Mesothelial cell of epicardium (in vitro differentiated cells): Measurements from ENCODE around the gene MAF. TPM values are rescaled to one million over a fixed set of nuclear protein-coding genes. Genes with fewer than 3 reads are reported as not detected.

Experiments
- DNase-seq, 2 experiments: peaks; one replicate each; pipeline ENCODE4 v3.0.0; 2021; ENCODE audit warnings: low spot score in 2 of 2; ENCODE audit not compliant: unreplicated experiment in 2 of 2
- H3K27ac Mint-ChIP-seq: 2 replicates; pipeline ENCODE4 v1.8.0; 2021; ENCODE audit warnings: mixed read lengths
- H3K27me3 Mint-ChIP-seq: 2 replicates; pipeline ENCODE4 v1.8.0; 2021; ENCODE audit warnings: low read depth, mixed read lengths
- H3K36me3 Mint-ChIP-seq: 2 replicates; pipeline ENCODE4 v1.8.0; 2021; ENCODE audit warnings: mixed read lengths
- H3K4me1 Mint-ChIP-seq: 2 replicates; pipeline ENCODE4 v1.8.0; 2021; ENCODE audit warnings: mixed read lengths
- H3K4me3 Mint-ChIP-seq: 2 replicates; pipeline ENCODE4 v1.8.0; 2021; ENCODE audit warnings: mild to moderate bottlenecking, moderate library complexity, mixed read lengths
- H3K9me3 Mint-ChIP-seq: 2 replicates; pipeline ENCODE4 v1.8.0; 2021; ENCODE audit warnings: mixed read lengths
- CTCF ChIP-seq: fragments of 200-600 bp; sonication (generic); IDR thresholded peaks from one replicate; pipeline ENCODE4 v1.5.0; 2021; ENCODE audit warnings: antibody characterized with exemption; ENCODE audit not compliant: unreplicated experiment
- total RNA-seq: library from RNA; stranded (reverse); gene quantifications from 3 replicates; pipeline ENCODE4 v1.2.1, GENCODE V29; 2021

MAF gene
- total RNA-seq, 1 donor from 2014 or later, result 12.9 TPM

GRCh38 chr16:79623824-79624223, 23.3 kb upstream of the MAF start:
- Mint-ChIP-seq H3K9me3 (peaks cover 3% of the 10 kb centered on the region), H3K27ac (no peak overlapping the region), H3K4me1 (no peaks in the 10 kb centered on the region), H3K36me3 (no peaks in the 10 kb centered on the region), H3K4me3 (no peak overlapping the region), H3K27me3 (peaks cover 39% of the 10 kb centered on the region)
- TF ChIP-seq CTCF, result no peak
- no peak for DNase-seq

GRCh38 chr16:79623062-79623461, 22.5 kb upstream of the MAF start:
- H3K27me3 Mint-ChIP-seq, result peaks cover 37% of the 10 kb centered on the region
- no peak for TF ChIP-seq CTCF
- no peaks in the 10 kb centered on the region for H3K4me1 Mint-ChIP-seq
- no peaks in the 10 kb centered on the region for H3K36me3 Mint-ChIP-seq
- H3K4me3 Mint-ChIP-seq, result no peak overlapping the region
- DNase-seq, result no peak
- H3K27ac Mint-ChIP-seq, result no peak overlapping the region
- peaks cover 3% of the 10 kb centered on the region for H3K9me3 Mint-ChIP-seq

GRCh38 chr16:79621027-79621426, 20.5 kb upstream of the MAF start:
- no peaks in the 10 kb centered on the region for H3K36me3 Mint-ChIP-seq
- H3K27me3 Mint-ChIP-seq, result peaks cover 34% of the 10 kb centered on the region
- no peak overlapping the region for H3K4me3 Mint-ChIP-seq
- H3K9me3 Mint-ChIP-seq, result peaks cover 3% of the 10 kb centered on the region
- no peak overlapping the region for H3K27ac Mint-ChIP-seq
- no peak for DNase-seq
- no peaks in the 10 kb centered on the region for H3K4me1 Mint-ChIP-seq
- no peak for TF ChIP-seq CTCF

GRCh38 chr16:79618692-79619050, 18.1 kb upstream of the MAF start:
- H3K27me3 Mint-ChIP-seq, result peaks cover 21% of the 10 kb centered on the region
- H3K9me3 Mint-ChIP-seq, result peaks cover 3% of the 10 kb centered on the region
- no peak overlapping the region for H3K27ac Mint-ChIP-seq
- DNase-seq, result no peak
- TF ChIP-seq CTCF, result no peak
- no peak overlapping the region for H3K4me3 Mint-ChIP-seq
- no peaks in the 10 kb centered on the region for H3K36me3 Mint-ChIP-seq
- no peaks in the 10 kb centered on the region for H3K4me1 Mint-ChIP-seq

GRCh38 chr16:79618041-79618691, 17.6 kb upstream of the MAF start:
- H3K9me3 Mint-ChIP-seq, result peaks cover 3% of the 10 kb centered on the region
- H3K4me3 Mint-ChIP-seq, result no peak overlapping the region
- no peak overlapping the region for H3K27ac Mint-ChIP-seq
- no peak for DNase-seq
- no peak for TF ChIP-seq CTCF
- H3K4me1 Mint-ChIP-seq, result no peaks in the 10 kb centered on the region
- H3K36me3 Mint-ChIP-seq, result no peaks in the 10 kb centered on the region
- peaks cover 16% of the 10 kb centered on the region for H3K27me3 Mint-ChIP-seq

GRCh38 chr16:79613009-79613408, 12.5 kb upstream of the MAF start:
- Mint-ChIP-seq H3K4me1 (peaks cover 2% of the 10 kb centered on the region), H3K9me3 (no peaks in the 10 kb centered on the region), H3K36me3 (no peaks in the 10 kb centered on the region), H3K27me3 (peaks cover 27% of the 10 kb centered on the region), H3K27ac (no peak overlapping the region), H3K4me3 (no peak overlapping the region)
- TF ChIP-seq CTCF, result no peak
- DNase-seq, result no peak
